DOHH2 (cell line): Measurements from ENCODE around the gene UNC5A.

ENCODE experiments used
- EZH2phosphoT487 ChIP-seq: fragments of 200-600 bp; sonication (generic); IDR thresholded peaks from 2 replicates; pipeline ENCODE4 v1.6.1; 2017; ENCODE audit warnings: borderline replicate concordance, mild to moderate bottlenecking, antibody characterized with exemption, low read length, moderate library complexity, mixed read lengths
- TF ChIP-seq, protein P1 (sequence below): fragments of 200-600 bp; sonication (generic); IDR thresholded peaks from one replicate; pipeline ENCODE4 v1.5.1; 2014; ENCODE audit warnings: antibody characterized with exemption, mild to moderate bottlenecking, low read depth, low read length; ENCODE audit not compliant: poor library complexity, severe bottlenecking

DNA sequence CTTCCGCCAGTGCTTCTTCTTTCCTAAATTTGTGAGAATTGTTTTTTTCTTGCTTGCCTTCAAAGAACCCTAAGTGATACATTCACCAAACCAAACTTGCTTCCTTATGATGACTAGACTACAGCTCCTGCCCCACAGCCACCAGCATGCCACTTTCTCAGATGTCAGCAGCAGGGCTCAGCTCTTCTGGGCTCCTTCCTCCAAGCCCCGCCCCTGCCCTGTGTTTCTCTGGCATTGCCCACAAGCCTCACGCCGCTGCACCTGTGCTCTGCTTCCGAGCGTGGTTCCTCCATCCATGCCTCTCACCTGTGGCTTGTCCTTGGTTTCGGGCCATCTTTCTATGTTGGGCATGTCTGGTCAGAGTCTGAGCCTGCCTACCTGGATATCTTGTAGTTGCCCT, 10.6 kb downstream of the UNC5A start:
- TF ChIP-seq, protein P1, sequence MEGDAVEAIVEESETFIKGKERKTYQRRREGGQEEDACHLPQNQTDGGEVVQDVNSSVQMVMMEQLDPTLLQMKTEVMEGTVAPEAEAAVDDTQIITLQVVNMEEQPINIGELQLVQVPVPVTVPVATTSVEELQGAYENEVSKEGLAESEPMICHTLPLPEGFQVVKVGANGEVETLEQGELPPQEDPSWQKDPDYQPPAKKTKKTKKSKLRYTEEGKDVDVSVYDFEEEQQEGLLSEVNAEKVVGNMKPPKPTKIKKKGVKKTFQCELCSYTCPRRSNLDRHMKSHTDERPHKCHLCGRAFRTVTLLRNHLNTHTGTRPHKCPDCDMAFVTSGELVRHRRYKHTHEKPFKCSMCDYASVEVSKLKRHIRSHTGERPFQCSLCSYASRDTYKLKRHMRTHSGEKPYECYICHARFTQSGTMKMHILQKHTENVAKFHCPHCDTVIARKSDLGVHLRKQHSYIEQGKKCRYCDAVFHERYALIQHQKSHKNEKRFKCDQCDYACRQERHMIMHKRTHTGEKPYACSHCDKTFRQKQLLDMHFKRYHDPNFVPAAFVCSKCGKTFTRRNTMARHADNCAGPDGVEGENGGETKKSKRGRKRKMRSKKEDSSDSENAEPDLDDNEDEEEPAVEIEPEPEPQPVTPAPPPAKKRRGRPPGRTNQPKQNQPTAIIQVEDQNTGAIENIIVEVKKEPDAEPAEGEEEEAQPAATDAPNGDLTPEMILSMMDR = no peak
- TF ChIP-seq EZH2phosphoT487 = no peak
